DMS114 treated with DMSO at 0.1 percent for 48 hours (cell line): Measurements from ENCODE around the gene PHRF1.

ENCODE experiments used
- DNase-seq: peaks from one replicate; lab custom pipeline; 2025; ENCODE audit not compliant: unreplicated experiment; lab: John Stamatoyannopoulos, UW

PHRF1 gene

DNA sequence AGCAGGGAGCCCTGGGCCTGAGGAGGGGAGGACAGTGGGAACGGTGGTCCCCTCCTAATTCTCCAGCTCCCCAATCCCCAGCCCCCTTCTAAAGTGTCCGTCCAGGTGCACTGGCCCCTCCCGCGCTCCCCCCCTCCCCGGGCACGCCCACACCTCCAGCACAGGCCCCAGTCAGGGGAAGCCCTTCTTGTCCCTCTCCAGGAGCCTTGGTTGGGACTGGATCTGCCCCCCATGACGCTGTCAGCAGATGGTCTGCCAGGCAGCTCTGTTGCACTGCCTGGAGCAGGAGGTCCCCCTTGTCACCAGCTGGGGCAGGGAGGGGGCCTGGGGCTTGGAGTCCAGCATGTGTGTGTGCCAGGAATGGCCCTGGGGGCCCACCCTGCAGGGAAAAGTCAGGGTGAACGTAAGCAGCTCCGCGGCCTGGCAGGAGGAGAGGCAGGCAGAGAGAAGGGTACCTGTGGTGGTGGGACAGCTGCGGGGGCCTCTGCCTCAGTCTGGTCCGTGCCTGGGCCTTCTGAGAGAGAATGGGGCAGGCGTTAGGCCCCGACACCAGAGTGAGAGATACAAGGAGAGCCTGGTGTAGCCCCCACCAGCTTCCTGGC, 37.9 kb downstream of the PHRF1 start:
- no peak for DNase-seq

DNA sequence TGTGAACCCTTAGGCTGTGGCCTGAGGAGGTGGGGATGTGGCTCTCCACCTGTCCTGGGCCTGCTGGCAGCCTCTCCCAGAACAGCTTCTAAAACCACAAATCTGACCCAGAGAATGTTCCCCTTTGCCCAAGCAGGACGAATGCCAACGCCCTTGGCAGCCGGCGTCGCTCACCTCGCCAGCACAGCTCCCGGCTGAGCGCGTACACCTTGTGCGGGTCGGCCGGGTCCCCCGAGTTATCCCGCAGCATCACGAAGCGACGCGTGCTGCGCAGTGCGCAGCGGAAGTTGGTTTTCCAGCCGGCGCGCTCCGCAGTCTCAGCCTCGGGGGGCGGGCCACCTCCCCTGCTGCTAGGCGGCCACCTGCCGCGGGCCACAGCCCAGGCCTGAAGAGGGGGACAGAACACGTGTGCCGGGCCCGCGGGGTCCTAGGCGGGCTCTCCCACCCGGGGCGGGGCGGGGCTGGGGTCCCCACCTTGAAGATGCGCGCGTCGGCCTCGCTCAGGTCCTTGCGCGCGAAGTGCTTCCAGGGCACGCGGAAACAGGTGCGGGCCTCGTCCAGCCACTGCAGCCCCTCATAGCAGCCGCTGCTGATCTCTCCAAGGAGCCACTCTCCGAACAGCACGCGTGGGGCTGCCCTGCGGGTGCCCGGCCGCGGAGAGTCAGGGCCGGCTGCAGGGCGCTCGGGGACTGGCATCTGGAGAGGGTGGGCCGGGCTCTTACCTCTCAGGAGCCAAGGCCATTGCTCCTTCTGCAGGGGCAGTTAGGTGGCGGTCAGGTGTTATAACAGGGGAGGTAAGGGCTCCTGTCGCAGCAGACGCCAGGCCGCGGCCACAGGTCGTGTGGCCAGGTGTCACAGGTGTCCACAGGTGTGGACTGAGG, 38.6 kb downstream of the PHRF1 start:
- DNase-seq = no peak

DNA sequence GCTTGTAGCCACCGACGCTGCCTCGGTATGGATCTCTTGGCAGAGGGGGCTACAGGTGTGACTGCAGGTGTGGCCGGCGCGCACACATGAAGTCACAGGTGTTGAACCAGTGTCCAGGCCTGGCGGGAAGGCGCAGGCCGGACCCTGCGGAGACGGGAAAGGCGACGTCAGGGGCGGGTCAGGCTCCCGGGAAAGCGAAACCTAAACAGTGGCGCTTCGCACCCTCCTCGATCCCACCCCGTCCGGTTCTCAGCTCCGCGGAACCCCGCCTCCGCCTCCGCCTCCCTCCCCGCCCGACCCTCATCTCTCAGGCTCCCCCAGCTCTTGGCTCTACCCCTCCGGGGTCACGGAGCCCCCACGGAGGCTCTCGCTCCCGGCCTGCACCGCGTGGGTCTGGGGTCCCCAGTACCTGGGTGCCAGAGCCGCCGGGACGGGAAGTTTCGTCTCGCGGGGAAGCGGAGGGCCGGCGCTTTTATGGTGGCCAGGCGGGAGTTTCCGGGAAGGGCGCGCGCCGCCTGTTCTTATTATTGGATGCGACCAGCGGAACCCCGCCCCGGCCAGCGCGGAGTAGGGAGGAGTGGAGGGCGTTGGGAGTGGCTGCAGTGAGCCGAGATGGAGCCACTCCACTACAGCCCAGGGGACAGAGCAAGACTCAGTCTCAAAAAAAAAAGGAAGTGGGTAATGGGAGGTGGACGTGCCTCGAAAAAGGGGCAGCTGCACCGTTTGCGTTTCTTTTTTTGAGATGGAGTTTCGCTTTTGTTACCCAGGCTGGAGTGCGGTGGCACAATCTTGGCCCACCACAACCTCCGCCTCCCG, 39.4 kb downstream of the PHRF1 start, which contains the start of gene IRF7:
TSS of gene IRF7 (minus strand) at position 447 of the 816 bp plus-strand sequence. CDS start 586 bp downstream, outside the sequence.
- peak; percentile 64 for DNase-seq

DNA sequence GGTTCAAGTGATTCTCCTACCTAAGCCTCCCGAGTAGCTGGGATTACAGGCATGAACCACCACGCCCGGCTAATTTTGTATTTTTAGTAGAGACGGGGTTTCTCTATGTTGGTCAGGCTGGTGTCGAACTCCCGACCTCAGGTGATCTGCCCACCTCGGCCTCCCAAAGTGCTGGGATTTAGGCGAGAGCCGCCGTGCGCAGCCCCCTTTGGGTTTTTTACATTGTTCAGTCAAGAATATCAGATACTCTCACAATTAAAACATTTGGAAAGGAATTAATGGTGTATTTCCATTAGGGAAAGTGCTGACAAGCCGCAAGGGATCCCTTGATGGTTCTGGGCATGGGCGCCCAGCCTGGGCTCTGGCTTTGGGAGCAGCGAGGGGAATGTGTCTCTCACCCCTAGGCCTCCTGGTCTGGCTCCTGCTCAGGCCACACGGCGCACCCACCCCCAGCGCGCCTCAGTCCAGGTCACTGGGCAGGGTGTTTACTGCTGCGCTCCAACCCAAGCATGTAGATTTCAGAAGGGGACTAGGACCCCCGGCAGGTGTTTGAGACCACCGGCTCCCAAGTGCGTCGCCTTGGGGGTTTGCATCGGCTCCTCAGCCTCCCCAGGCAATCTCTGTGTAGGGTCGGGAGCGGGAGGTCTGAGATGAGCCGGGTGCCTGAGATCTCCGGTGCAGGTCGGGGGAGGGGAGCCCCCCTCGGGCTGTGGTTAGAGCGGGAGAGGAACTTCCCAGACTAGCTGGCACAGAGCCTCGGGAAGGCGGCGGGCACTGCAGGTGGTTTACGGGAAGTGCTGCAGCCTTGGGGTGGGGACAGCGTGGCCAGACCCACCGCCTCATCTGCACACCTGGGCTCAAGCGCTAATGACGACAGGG, 40.3 kb downstream of the PHRF1 start:
- no peak for DNase-seq

DNA sequence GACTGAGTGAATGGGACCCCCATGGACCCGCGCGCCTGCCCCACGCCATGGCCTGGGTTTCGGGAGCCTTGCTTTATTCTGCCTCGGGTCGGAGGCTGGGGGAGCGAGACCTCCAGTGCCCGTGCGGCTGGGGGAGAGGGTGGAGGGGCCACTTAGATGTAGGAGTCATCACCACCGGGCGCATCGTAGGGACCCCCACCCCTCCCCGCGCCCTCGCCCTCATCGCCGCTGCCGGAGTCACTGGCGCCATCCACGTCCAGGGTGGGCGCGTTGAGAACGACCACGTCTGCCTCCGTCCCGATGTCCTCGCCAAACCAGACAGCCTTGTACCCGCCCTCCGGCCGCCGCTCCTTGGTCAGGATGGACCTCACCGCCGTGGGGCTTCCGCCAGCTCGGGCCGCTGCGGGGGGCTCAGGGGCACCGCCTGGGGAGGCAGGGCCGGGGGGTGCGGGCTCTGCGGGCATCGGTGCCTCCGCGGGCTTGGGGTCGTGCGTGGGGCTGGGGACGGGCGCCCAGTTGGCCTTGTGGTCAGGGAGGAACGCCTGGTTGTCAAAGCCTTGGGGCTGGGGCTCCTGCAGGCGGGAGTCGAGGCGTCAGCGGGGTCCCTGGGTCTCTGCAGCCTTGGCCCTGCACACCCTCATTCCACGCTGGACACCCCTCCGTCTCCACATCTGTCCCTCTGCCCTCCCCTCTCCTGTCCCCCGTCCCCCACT, 41.1 kb downstream of the PHRF1 start:
- no peak for DNase-seq

DNA sequence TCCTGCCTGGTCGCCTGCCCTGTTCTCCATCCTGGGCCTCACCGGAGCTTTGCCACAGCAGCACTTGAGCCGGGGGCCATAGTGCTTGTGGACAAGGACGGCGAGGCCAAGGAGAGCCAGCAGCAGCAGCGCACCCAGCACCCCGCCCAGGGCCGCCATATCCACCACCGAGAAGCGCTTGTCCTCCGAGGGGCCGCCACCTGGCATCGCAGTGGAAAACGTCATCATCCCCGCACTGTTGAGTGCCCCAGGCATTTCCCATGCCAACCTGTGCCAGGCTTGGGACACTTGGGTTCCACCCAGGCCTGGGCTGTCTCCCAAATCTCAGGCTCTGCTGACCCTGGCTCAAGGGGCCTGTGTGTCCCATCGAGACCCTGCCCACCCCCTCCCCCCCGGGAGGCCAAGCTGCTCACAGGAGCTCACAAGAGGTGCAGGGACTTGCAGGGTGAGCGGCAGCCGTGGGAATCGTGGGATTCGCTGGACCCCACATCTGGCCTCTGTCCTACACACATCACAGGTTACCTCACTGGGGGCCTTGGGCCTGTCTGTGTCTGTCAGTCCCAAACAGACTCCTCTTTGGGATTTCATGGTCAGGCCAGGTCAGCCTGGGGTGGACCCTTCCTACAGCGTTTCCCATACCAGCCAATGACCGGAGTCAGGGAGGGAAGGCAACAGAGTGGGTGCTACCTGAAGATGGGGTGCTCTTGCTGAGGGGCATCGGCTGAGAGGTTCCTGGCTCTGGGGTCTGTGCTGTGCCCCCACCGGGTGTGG, 41.8 kb downstream of the PHRF1 start:
- DNase-seq = no peak

DNA sequence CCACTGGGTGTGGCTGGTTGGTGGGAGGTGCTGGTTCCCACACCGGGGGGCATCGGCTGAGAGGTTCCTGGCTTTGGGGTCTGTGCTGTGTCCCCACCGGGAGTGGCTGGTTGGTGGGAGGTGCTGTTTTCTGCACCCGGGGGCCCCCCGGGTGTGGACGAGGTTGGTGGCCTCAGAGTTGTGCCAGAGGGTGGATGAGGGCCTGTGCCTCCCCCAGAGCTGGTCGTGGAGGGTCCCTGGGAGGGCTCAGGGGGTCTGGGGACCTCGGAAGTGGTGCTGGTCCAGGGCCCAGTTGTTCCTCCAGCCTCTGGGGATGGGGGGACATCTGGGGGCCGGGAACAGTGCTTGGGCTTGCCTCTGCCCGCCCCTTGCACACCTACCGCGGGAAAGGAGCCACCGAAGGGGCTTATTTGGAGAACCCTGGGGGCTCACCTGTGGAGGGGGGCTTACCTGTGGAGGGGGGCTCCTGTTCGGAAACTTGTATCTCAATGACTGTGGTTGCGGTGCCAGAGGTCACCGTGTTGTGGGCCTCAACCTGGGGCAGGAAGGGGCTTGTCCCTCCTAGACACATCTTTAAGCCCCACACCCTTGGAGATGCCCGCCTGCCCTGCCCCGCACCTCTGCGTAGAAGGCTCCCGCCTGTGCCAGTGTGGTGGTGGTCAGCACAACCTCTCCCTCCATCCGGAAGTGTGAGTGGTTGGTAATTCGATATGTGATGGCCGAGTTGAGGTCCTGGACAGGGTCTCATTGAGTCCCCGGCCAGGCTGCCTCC, 42.8 kb downstream of the PHRF1 start:
- no peak for DNase-seq

DNA sequence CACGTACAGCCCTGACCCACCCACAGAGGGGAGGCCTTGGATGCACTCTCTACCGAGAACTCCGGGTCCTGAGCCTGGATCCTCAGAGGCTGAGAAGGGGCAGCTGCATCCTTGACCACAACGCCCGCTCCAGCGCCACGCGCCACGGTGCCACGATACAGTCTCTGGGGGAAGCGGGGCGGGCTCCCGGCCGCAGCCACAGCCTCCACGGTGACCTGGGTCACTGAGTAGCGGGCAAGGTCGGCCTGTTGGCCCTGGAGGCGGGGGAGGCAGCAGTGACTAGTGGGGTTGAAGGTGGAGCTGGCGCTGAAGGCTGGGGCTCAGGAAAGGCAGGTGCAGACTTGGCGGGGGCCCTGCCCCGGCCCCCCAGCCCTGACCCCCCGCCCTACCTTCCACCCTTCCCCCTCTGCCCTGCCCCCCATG, 43.4 kb downstream of the PHRF1 start:
- DNase-seq = no peak

DNA sequence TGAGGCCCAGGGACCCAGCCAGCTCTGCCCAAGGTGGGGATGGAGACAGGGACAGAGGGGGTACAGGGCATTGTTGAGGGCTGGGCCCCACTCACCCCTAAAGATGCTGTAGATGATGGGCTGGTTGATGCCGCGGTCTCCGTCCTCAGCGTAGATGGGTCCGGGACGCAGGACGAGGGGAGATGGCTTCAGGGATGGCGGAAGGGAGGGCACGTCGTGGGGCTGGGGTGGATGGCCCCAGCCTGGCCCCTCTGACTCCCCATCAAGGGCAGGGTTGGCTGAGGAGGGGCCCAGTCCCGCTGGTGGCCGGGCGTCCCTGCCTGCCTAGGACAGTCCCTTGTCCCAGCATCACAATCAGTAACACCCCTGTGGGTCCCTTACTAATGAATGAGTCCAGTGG, 43.9 kb downstream of the PHRF1 start:
- no peak for DNase-seq

DNA sequence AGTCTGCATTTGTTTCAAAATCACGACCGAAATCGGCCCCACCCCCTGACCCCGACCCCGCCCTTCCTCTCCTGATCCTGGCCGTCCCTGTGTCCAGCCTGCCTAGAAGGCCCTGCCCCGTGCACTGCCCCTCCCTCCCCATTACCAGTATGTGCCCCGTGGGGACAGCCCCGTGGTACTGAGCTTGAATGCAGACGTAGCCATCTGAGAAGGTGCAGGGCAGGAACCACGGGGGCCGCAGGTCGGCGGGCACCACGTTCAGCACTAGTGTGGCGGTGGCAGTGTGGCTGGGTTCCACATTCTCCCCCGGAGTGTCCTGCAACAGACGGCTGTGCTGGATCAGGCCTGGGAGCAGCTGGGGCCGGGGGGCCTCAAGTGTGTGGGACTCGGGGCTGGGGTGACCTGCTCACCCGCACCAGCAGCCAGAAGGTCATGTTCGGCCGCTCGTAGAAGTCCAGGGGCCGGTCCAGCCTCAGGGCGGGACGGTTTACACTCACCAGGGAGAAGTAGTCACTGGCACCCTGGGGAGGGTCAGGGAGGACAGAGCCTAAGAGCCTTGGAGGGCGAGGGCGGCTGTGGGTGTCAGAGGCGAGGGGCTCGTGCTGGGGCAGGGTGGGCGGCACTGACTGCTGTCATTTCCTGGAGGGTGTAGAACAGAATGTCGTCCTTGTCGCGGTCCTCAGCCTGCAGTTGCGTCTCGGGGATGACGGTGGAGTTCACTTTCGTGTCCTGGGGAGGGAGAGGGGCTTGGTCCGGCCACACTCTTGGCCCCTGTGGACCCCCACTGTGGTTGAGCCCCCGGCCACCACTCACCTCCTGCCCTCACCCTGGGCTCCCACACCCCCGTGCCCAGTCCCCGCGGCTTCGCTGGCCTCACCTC, 44.9 kb downstream of the PHRF1 start:
- no peak for DNase-seq

DNA sequence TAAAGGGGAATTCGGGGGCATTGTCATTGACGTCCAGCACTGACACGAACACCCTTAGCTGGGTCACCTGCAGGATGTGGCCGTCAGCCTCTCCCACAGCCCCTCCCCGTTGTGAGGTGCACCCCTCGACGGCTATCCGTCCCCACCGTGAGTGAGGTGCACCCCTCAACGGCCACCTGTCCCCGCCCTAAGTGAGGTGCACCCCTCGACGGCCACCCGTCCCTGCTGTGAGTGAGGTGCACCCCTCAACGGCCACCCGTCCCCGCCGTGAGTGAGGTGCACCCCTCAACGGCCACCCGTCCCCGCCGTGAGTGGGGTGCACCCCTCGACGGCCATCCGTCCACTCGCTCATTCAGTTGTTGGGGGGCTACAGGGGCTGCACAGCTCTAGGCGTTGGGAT, 45.6 kb downstream of the PHRF1 start:
- no peak for DNase-seq

DNA sequence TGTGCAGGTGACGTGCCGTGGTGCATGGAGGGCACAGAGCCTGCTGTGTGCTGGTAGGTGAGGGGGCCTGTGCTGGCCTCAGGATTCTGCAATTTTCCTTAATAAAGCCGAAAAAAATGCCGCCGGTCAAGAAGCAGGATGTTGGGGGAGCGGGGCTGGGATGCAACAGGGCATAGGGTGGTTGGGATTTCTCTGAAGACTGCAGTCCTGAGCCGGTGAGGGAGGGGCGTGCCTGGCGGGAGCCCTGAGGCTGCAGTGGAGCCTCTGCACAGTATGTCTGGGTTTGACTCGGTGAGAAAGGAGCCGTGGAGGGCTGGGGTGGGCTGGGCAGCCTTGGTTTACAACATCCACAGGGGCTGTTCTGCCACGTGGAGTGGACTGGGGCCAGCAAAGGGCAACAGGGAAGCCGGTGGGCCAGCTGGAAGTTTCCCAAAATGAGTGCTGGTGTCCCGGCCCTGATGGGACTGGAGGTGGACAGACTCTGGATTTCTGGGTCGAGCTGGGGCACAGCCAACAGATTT, 47.1 kb downstream of the PHRF1 start:
- DNase-seq = no peak

DNA sequence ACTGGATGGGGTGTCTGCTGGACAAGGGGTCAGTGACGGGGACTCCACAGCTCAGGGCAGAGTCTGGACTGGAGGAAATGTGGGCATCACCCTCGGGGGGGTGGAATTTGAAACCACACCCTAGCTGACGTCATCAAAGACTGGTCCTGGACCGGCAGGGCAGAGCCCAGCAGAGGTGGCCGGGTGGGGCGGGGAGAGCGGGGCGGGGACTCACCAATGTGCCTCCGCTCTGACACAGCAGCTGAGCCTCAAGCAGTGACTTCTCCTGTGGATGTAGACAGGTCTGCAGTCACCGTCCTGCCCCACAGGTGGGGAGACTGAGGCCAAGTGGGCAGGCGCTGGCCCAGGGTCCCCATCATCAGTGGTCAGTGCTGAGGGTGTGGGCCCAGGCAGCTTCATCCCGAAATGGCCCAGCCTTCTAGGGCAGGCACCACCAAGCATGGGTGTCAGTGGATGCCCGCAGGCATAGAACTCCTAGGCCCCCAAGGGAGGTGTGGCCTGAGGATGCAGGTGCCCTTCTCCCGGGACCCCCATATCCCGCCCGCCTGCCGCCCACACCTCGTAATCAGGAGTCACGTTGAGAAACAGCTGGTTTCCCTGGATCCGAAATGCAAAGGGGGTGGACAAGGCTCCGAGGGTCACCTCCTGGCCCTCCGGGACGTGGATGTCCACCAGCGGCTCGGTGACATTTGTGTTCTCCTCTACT, 47.9 kb downstream of the PHRF1 start:
- no peak for DNase-seq

DNA sequence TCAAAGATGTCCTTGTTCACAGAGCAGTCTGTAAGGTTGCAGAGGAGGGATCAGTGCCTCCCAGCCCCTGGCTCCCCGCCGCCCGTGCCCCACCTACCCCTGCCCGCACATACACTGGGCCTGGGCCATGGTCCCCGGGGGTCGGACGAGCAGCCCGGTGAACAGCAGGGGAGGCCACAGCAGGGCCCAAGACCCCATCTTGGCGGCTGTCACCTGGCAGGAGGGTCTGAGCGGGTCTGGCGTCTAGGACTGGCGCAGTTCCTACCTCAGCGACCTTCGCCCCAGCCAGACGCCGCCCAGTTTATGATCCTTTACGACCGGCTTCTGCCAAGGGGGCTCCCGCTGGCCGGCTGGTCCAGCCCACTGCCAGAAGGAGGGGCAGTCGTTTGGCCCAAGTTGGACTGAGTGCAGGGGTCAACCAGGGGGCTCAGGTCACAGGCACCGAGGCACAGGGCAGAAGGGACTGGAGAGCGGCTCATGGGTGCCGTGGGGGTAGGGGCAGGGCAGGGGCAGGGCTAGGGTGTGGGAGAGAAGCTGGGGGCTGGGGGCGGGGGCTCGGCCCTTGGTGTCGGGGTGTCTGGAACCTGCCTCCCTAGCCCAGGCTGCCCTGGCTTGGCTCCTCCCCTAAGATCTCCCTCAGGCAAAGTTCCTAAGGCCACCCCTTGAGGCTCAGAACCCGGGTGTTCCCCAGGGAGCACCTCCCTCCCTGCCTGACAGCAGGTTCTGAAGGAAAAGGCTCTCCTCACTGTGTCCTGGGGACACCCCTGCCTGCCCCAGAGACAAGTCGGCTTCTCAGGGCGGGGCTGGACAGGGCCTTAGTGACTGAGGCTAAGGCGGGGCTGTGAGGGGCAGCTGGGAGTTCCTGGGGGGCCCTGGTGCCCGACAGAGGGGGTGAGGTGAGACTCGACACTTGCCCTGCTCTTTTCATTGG, 48.7 kb downstream of the PHRF1 start, which contains the start of gene CDHR5:
TSS of gene CDHR5 (minus strand) at position 251 of the 931 bp plus-strand sequence. CDS start at position 198, 53 bp downstream.
- DNase-seq = no peak

DNA sequence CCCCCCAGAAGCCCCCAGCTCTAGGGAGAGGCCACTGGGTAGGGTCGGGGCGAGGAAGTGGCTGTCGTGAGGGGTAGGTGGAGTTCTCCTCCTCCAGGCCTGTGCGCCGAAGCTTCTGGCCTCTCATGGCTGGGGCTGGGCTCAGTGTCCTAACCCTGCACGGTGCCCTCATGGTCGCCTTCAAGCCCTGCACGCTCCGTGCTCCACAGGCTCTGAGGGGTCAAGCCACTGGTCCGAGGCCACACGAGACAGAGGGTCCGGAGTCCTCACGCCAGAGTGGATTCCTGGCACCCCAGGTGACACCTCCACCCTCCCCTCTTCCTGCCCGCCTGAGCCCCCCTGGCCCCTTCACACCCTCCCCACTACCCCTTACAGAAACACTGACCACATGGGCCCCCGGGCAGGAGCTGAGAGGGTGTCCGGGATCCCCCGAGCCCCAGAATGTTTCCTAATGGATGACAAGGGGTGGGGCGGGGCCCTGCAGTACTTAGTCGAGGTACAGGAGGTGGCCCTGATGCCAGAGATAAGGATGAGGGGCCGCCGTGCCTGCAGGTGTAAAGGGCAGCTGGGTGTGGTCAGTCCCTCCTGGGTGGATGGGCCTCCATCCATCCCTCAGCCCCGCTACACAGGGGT, 49.5 kb downstream of the PHRF1 start:
- DNase-seq = no peak
